PC-3 (cell line): Measurements from ENCODE around the gene GABARAPL1.
A peak's percentile ranks its signal among the peaks of the same experiment; 100 is the strongest.

Experiments
- CTCF ChIP-seq: fragments of 300-600 bp; sonication (generic); conservative IDR thresholded peaks from 2 replicates; pipeline ENCODE4 v1.5.1; 2017; ENCODE audit warnings: antibody characterized with exemption, low read depth, mild to moderate bottlenecking, low read length
- EZH2 ChIP-seq: fragments of 300-600 bp; sonication (generic); IDR thresholded peaks from one replicate; pipeline ENCODE4 v1.6.1; 2017; ENCODE audit warnings: antibody characterized with exemption, mild to moderate bottlenecking, low read length; ENCODE audit not compliant: unreplicated experiment
- EZH2phosphoT487 ChIP-seq: fragments of 300-600 bp; sonication (generic); IDR thresholded peaks from 2 replicates; pipeline ENCODE4 v1.6.1; 2018; ENCODE audit warnings: mild to moderate bottlenecking, antibody characterized with exemption, low read length, borderline replicate concordance

GRCh38 chr12:10190558-10191388 is 21.9 kb upstream of the GABARAPL1 start:
- TF ChIP-seq CTCF = peak; percentile 78
- TF ChIP-seq EZH2 = no peak
- no peak for TF ChIP-seq EZH2phosphoT487
